ENCODE data around the gene CTBP2.

GRCh38 chr10:125021686-125022344 lies 138.5 kb downstream of the CTBP2 start:
- TF ChIP-seq ESRRA (CRISPR knock-in tag; IDR thresholded peaks at IDR 0.05; ENCODE audit: borderline replicate concordance) (no peak), ZNF138 (CRISPR knock-in tag; conservative IDR thresholded peaks at IDR 0.05) (no peak), ATF3 (CRISPR knock-in tag; conservative IDR thresholded peaks at IDR 0.05) (no peak)
- TF ChIP-seq, protein P1, sequence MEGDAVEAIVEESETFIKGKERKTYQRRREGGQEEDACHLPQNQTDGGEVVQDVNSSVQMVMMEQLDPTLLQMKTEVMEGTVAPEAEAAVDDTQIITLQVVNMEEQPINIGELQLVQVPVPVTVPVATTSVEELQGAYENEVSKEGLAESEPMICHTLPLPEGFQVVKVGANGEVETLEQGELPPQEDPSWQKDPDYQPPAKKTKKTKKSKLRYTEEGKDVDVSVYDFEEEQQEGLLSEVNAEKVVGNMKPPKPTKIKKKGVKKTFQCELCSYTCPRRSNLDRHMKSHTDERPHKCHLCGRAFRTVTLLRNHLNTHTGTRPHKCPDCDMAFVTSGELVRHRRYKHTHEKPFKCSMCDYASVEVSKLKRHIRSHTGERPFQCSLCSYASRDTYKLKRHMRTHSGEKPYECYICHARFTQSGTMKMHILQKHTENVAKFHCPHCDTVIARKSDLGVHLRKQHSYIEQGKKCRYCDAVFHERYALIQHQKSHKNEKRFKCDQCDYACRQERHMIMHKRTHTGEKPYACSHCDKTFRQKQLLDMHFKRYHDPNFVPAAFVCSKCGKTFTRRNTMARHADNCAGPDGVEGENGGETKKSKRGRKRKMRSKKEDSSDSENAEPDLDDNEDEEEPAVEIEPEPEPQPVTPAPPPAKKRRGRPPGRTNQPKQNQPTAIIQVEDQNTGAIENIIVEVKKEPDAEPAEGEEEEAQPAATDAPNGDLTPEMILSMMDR (IDR thresholded peaks at IDR 0.05): no peak

All from WTC11 (cell line).